ENCODE measurements around the gene SCEL. TPM values are rescaled to one million over a fixed set of nuclear protein-coding genes. Genes with fewer than 3 reads are reported as not detected.
"Not testable (repeated sequence)": the region's sequence is repeated elsewhere in the genome, so short reads cannot be mapped to it uniquely, and the experiment has no call there.

Gene SCEL
- total RNA-seq, 5 donors from 2014 or later (not counting 1 experiment from before 2014, with no cell fraction given): 0.09 TPM; not detected in 3

DNA sequence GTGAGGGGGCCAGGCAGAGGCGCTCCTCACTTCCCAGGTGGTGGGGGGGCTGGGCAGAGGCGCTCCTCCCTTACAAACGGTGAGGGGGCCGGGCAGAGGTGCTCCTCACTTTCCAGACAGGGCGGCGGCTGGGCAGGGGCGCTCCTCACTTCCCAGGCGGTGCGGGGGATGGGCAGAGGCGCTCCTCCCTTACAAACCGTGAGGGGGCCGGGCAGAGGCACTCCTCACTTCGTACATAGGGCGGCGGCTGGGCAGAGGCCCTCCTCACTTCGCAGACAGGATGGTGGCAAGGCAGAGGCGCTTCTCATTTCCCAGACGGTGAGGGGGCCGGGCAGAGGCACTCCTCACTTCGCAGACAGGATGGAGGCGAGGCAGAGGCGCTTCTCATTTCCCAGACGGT is 124.5 kb downstream of the SCEL start:
- H3K36me3 ChIP-seq (ENCODE audit: control insufficient read depth in 2 of 2, extremely low read depth in 1 of 2, insufficient read depth in 1 of 2, low read length in 1 of 2); H3K36me3 Mint-ChIP-seq; H3K4me1 ChIP-seq (ENCODE audit: control insufficient read depth in 1 of 2, extremely low read depth in 1 of 2, insufficient read depth in 2 of 2, low read length in 2 of 2); H3K4me3 Mint-ChIP-seq; H3K27ac ChIP-seq (ENCODE audit: low read length); H3K27ac Mint-ChIP-seq; ATAC-seq (replicated peaks in 1 of 4); DNase-seq; H3K4me3 ChIP-seq (ENCODE audit: control insufficient read depth in 1 of 2, extremely low read depth in 1 of 2, low read length in 1 of 2); H3K4me1 Mint-ChIP-seq; POLR2A ChIA-PET; H3K9me3 ChIP-seq; H3K9me3 Mint-ChIP-seq; H3K27me3 Mint-ChIP-seq; H3K27me3 ChIP-seq (replicated peaks in 1 of 2; ENCODE audit: control insufficient read depth in 2 of 2, extremely low read depth in 1 of 2, insufficient read depth in 2 of 2, low read length in 1 of 2); CTCF ChIA-PET: not testable (repeated sequence)
- 81% methylated on average over 15 of the region's 23 CpGs for WGBS (ENCODE audit: insufficient coverage)

GRCh38 chr13:77660841-77661250 is 125.3 kb downstream of the SCEL start:
- no peaks in the 10 kb centered on the region for H3K36me3 ChIP-seq (ENCODE audit: control insufficient read depth in 2 of 2, extremely low read depth in 1 of 2, insufficient read depth in 1 of 2, low read length in 1 of 2)
- H3K27ac ChIP-seq (ENCODE audit: low read length): no peak overlapping the region
- Mint-ChIP-seq H3K4me1 (no peaks in the 10 kb centered on the region), H3K27me3 (peaks cover 3 to 4% of the 10 kb centered on the region in 2 donors), H3K27ac (no peak overlapping the region), H3K4me3 (no peak overlapping the region), H3K9me3 (no peaks in the 10 kb centered on the region), H3K36me3 (no peaks in the 10 kb centered on the region)
- no peak overlapping the region for H3K4me3 ChIP-seq (ENCODE audit: control insufficient read depth in 1 of 2, extremely low read depth in 1 of 2, low read length in 1 of 2)
- no peak for DNase-seq
- H3K4me1 ChIP-seq (ENCODE audit: control insufficient read depth in 1 of 2, extremely low read depth in 1 of 2, insufficient read depth in 2 of 2, low read length in 2 of 2): no peaks in the 10 kb centered on the region
- H3K9me3 ChIP-seq: no peaks in the 10 kb centered on the region
- POLR2A ChIA-PET: no interaction called here
- 83% methylated on average over 13 of the region's 15 CpGs for WGBS (ENCODE audit: insufficient coverage)
- no peak for ATAC-seq (replicated peaks in 1 of 4)
- CTCF ChIA-PET: no interaction called here
- peaks cover 0 to 4% of the 10 kb centered on the region in 2 experiments for H3K27me3 ChIP-seq (replicated peaks in 1 of 2; ENCODE audit: control insufficient read depth in 2 of 2, extremely low read depth in 1 of 2, insufficient read depth in 2 of 2, low read length in 1 of 2)

GRCh38 chr13:77662301-77662700 is 126.8 kb downstream of the SCEL start:
- H3K4me1 ChIP-seq (ENCODE audit: control insufficient read depth in 1 of 2, extremely low read depth in 1 of 2, insufficient read depth in 2 of 2, low read length in 2 of 2); H3K36me3 Mint-ChIP-seq; H3K9me3 ChIP-seq; H3K4me3 Mint-ChIP-seq; H3K36me3 ChIP-seq (ENCODE audit: control insufficient read depth in 2 of 2, extremely low read depth in 1 of 2, insufficient read depth in 1 of 2, low read length in 1 of 2); DNase-seq; ATAC-seq (replicated peaks in 1 of 4); H3K4me3 ChIP-seq (ENCODE audit: control insufficient read depth in 1 of 2, extremely low read depth in 1 of 2, low read length in 1 of 2); CTCF ChIA-PET; H3K27ac Mint-ChIP-seq; H3K27ac ChIP-seq (ENCODE audit: low read length); POLR2A ChIA-PET; H3K27me3 ChIP-seq (replicated peaks in 1 of 2; ENCODE audit: control insufficient read depth in 2 of 2, extremely low read depth in 1 of 2, insufficient read depth in 2 of 2, low read length in 1 of 2); H3K9me3 Mint-ChIP-seq; H3K4me1 Mint-ChIP-seq: not testable (repeated sequence)
- peaks cover 10% of the 10 kb centered on the region in 2 donors for H3K27me3 Mint-ChIP-seq
- whole genome bisulfite sequencing (ENCODE audit: insufficient coverage): 87% methylated on average over 14 of the region's 16 CpGs

- H3K27me3 ChIP-seq (replicated peaks in 1 of 2; ENCODE audit: control insufficient read depth in 2 of 2, extremely low read depth in 1 of 2, insufficient read depth in 2 of 2, low read length in 1 of 2); H3K4me1 ChIP-seq (ENCODE audit: control insufficient read depth in 1 of 2, extremely low read depth in 1 of 2, insufficient read depth in 2 of 2, low read length in 2 of 2); H3K4me1 Mint-ChIP-seq; H3K4me3 ChIP-seq (ENCODE audit: control insufficient read depth in 1 of 2, extremely low read depth in 1 of 2, low read length in 1 of 2); H3K36me3 ChIP-seq (ENCODE audit: control insufficient read depth in 2 of 2, extremely low read depth in 1 of 2, insufficient read depth in 1 of 2, low read length in 1 of 2); H3K27ac Mint-ChIP-seq; H3K27ac ChIP-seq (ENCODE audit: low read length); H3K36me3 Mint-ChIP-seq; H3K9me3 Mint-ChIP-seq; DNase-seq; POLR2A ChIA-PET; H3K9me3 ChIP-seq; CTCF ChIA-PET; H3K4me3 Mint-ChIP-seq; ATAC-seq (replicated peaks in 1 of 4): not testable (repeated sequence)
- WGBS (ENCODE audit: insufficient coverage): 98% methylated on average over 6 of the region's 15 CpGs
- peaks cover 13% of the 10 kb centered on the region in 2 donors for H3K27me3 Mint-ChIP-seq
Observed at GRCh38 chr13:77662831-77663230, 127.3 kb downstream of the SCEL start.

GRCh38 chr13:77674852-77675251 is 139.3 kb downstream of the SCEL start:
- CTCF ChIA-PET: no interaction called here

DNA sequence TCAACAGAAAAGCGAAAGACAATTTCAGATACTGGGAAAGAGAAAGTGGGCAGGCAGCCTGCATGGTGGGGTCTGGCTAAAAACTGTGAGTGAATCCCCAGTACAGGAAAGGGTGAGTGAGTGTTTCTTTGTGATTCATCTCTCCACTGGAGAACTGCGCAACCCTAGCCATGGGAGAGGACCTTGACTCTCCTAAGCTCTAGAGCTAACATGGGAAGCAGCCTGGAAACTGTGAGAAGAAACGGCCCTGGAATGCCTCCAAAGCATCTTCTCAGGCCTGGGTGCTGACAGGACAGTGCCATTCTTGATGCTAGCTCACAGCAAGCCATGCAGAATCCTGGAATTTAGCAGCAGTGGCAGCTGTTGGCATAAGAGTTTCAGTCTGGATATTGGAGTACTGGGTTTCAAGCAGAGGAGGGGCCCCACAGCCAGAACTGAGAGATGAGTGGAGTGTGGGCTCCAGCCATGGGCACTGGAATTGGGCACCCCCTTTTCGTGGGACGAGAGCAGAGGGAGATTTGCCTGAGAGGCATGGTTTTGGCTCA is 143.3 kb downstream of the SCEL start:
- H3K4me1 Mint-ChIP-seq: no peaks in the 10 kb centered on the region
- H3K27ac Mint-ChIP-seq: no peak overlapping the region
- no peak overlapping the region for H3K27ac ChIP-seq (ENCODE audit: low read length)
- DNase-seq (no peak), ATAC-seq (replicated peaks in 1 of 4) (no peak)
- peaks cover 0 to 13% of the 10 kb centered on the region in 2 experiments for H3K27me3 ChIP-seq (replicated peaks in 1 of 2; ENCODE audit: control insufficient read depth in 2 of 2, extremely low read depth in 1 of 2, insufficient read depth in 2 of 2, low read length in 1 of 2)
- POLR2A ChIA-PET: no interaction called here
- H3K27me3 Mint-ChIP-seq: peaks cover 37 to 44% of the 10 kb centered on the region in 2 donors
- CTCF ChIA-PET: no interaction called here
- no peak overlapping the region for H3K4me3 Mint-ChIP-seq
- no peaks in the 10 kb centered on the region for H3K9me3 ChIP-seq
- H3K4me3 ChIP-seq (ENCODE audit: control insufficient read depth in 1 of 2, extremely low read depth in 1 of 2, low read length in 1 of 2): no peak overlapping the region
- H3K9me3 Mint-ChIP-seq: peaks cover 0 to 4% (median 0%) of the 10 kb centered on the region in 3 donors
- no peaks in the 10 kb centered on the region for H3K4me1 ChIP-seq (ENCODE audit: control insufficient read depth in 1 of 2, extremely low read depth in 1 of 2, insufficient read depth in 2 of 2, low read length in 2 of 2)
- H3K36me3 Mint-ChIP-seq: no peaks in the 10 kb centered on the region
- WGBS (ENCODE audit: insufficient coverage): 70% methylated on average over 5 of the region's 5 CpGs
- no peaks in the 10 kb centered on the region for H3K36me3 ChIP-seq (ENCODE audit: control insufficient read depth in 2 of 2, extremely low read depth in 1 of 2, insufficient read depth in 1 of 2, low read length in 1 of 2)

More at GRCh38 chr13:77674852-77675251, 139.3 kb downstream of the SCEL start:
- H3K36me3 Mint-ChIP-seq: no peaks in the 10 kb centered on the region
- no peak for DNase-seq
- ATAC-seq (replicated peaks in 1 of 4): no peak
- H3K4me1 ChIP-seq (ENCODE audit: control insufficient read depth in 1 of 2, extremely low read depth in 1 of 2, insufficient read depth in 2 of 2, low read length in 2 of 2): no peaks in the 10 kb centered on the region
- peaks cover 57 to 67% of the 10 kb centered on the region in 2 donors for H3K27me3 Mint-ChIP-seq
- no peak overlapping the region for H3K4me3 Mint-ChIP-seq
- peaks cover 0 to 13% of the 10 kb centered on the region in 2 experiments for H3K27me3 ChIP-seq (replicated peaks in 1 of 2; ENCODE audit: control insufficient read depth in 2 of 2, extremely low read depth in 1 of 2, insufficient read depth in 2 of 2, low read length in 1 of 2)
- H3K4me3 ChIP-seq (ENCODE audit: control insufficient read depth in 1 of 2, extremely low read depth in 1 of 2, low read length in 1 of 2): no peak overlapping the region
- H3K9me3 ChIP-seq: no peaks in the 10 kb centered on the region
- H3K36me3 ChIP-seq (ENCODE audit: control insufficient read depth in 2 of 2, extremely low read depth in 1 of 2, insufficient read depth in 1 of 2, low read length in 1 of 2): no peaks in the 10 kb centered on the region
- no peak overlapping the region for H3K27ac ChIP-seq (ENCODE audit: low read length)
- POLR2A ChIA-PET: interaction anchor here in 1 of 2 donors (0.7 kb wide), 1 partner anchor 1726 kb away, joined by 9 read pairs; no protein-coding TSS in a partner anchor
- peaks cover 0 to 9% (median 0%) of the 10 kb centered on the region in 3 donors for H3K9me3 Mint-ChIP-seq
- no peak overlapping the region for H3K27ac Mint-ChIP-seq
- no peaks in the 10 kb centered on the region for H3K4me1 Mint-ChIP-seq

- Mint-ChIP-seq H3K27me3 (peaks cover 9 to 10% of the 10 kb centered on the region in 2 donors), H3K9me3 (peaks cover 6 to 14% (median 13%) of the 10 kb centered on the region in 3 donors), H3K36me3 (no peaks in the 10 kb centered on the region), H3K4me3 (no peak overlapping the region), H3K4me1 (no peaks in the 10 kb centered on the region), H3K27ac (no peak overlapping the region)
- Histone ChIP-seq H3K4me1 (ENCODE audit: control insufficient read depth in 1 of 2, extremely low read depth in 1 of 2, insufficient read depth in 2 of 2, low read length in 2 of 2) (no peaks in the 10 kb centered on the region), H3K27me3 (replicated peaks in 1 of 2; ENCODE audit: control insufficient read depth in 2 of 2, extremely low read depth in 1 of 2, insufficient read depth in 2 of 2, low read length in 1 of 2) (no peaks in the 10 kb centered on the region), H3K27ac (ENCODE audit: low read length) (no peak overlapping the region), H3K36me3 (ENCODE audit: control insufficient read depth in 2 of 2, extremely low read depth in 1 of 2, insufficient read depth in 1 of 2, low read length in 1 of 2) (no peaks in the 10 kb centered on the region), H3K9me3 (no peaks in the 10 kb centered on the region), H3K4me3 (ENCODE audit: control insufficient read depth in 1 of 2, extremely low read depth in 1 of 2, low read length in 1 of 2) (no peak overlapping the region)
- DNase-seq (no peak), ATAC-seq (replicated peaks in 1 of 4) (no peak)
- 100% methylated on average over 1 of the region's 2 CpGs for WGBS (ENCODE audit: insufficient coverage)
- CTCF ChIA-PET: no interaction called here
- POLR2A ChIA-PET: no interaction called here
Observed at GRCh38 chr13:77687799-77688198, 152.3 kb downstream of the SCEL start.
